ENCODE results near the gene SCCPDH. TPM values are rescaled to one million over a fixed set of nuclear protein-coding genes. Genes with fewer than 3 reads are reported as not detected.

Gene SCCPDH
- total and polyA plus RNA-seq, 4 donors = 52.1 to 84.3 (median 78.5) TPM

DNA sequence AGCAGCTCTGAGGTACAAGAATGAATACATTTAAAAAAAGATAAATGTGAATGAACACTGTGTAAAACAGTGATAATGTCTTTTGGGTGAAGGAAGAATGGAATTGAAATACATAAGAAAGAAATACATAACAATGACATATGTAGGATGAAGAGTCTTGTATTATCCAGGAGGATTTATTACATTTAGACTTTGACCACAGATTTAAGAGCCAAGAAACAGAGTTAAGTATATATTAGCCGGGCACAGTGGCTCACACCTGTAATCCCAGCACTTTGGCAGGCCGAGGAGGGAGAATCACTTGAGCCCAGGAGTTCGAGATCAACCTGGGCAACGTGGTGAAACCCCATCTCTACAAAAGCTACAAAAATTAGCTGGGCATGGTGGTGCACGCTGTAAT, 79.7 kb downstream of the SCCPDH start:
- no peak overlapping the region for H3K4me3 ChIP-seq (ENCODE audit: low read depth in 1 of 3, low read length in 3 of 3)
- TF ChIP-seq YY1 (IDR thresholded peaks at IDR 0.05) = no peak
- TF ChIP-seq EGR1 (IDR thresholded peaks at IDR 0.05; ENCODE audit: low read depth in 2 of 2) = no peak
- no peak for TF ChIP-seq RXRA (IDR thresholded peaks at IDR 0.05)
- TF ChIP-seq FOXA1 (IDR thresholded peaks at IDR 0.05) = no peak
- TF ChIP-seq, protein P1, sequence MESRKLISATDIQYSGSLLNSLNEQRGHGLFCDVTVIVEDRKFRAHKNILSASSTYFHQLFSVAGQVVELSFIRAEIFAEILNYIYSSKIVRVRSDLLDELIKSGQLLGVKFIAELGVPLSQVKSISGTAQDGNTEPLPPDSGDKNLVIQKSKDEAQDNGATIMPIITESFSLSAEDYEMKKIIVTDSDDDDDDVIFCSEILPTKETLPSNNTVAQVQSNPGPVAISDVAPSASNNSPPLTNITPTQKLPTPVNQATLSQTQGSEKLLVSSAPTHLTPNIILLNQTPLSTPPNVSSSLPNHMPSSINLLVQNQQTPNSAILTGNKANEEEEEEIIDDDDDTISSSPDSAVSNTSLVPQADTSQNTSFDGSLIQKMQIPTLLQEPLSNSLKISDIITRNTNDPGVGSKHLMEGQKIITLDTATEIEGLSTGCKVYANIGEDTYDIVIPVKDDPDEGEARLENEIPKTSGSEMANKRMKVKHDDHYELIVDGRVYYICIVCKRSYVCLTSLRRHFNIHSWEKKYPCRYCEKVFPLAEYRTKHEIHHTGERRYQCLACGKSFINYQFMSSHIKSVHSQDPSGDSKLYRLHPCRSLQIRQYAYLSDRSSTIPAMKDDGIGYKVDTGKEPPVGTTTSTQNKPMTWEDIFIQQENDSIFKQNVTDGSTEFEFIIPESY (IDR thresholded peaks at IDR 0.05) = no peak
- TF ChIP-seq TAF1 (conservative IDR thresholded peaks at IDR 0.05) = no peak
- TF ChIP-seq, protein P2, sequence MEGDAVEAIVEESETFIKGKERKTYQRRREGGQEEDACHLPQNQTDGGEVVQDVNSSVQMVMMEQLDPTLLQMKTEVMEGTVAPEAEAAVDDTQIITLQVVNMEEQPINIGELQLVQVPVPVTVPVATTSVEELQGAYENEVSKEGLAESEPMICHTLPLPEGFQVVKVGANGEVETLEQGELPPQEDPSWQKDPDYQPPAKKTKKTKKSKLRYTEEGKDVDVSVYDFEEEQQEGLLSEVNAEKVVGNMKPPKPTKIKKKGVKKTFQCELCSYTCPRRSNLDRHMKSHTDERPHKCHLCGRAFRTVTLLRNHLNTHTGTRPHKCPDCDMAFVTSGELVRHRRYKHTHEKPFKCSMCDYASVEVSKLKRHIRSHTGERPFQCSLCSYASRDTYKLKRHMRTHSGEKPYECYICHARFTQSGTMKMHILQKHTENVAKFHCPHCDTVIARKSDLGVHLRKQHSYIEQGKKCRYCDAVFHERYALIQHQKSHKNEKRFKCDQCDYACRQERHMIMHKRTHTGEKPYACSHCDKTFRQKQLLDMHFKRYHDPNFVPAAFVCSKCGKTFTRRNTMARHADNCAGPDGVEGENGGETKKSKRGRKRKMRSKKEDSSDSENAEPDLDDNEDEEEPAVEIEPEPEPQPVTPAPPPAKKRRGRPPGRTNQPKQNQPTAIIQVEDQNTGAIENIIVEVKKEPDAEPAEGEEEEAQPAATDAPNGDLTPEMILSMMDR (IDR thresholded peaks at IDR 0.05; ENCODE audit: low read depth, low read length, missing input control) = no peak
- TF ChIP-seq SP1 (IDR thresholded peaks at IDR 0.05) = no peak
- TF ChIP-seq, protein P3, sequence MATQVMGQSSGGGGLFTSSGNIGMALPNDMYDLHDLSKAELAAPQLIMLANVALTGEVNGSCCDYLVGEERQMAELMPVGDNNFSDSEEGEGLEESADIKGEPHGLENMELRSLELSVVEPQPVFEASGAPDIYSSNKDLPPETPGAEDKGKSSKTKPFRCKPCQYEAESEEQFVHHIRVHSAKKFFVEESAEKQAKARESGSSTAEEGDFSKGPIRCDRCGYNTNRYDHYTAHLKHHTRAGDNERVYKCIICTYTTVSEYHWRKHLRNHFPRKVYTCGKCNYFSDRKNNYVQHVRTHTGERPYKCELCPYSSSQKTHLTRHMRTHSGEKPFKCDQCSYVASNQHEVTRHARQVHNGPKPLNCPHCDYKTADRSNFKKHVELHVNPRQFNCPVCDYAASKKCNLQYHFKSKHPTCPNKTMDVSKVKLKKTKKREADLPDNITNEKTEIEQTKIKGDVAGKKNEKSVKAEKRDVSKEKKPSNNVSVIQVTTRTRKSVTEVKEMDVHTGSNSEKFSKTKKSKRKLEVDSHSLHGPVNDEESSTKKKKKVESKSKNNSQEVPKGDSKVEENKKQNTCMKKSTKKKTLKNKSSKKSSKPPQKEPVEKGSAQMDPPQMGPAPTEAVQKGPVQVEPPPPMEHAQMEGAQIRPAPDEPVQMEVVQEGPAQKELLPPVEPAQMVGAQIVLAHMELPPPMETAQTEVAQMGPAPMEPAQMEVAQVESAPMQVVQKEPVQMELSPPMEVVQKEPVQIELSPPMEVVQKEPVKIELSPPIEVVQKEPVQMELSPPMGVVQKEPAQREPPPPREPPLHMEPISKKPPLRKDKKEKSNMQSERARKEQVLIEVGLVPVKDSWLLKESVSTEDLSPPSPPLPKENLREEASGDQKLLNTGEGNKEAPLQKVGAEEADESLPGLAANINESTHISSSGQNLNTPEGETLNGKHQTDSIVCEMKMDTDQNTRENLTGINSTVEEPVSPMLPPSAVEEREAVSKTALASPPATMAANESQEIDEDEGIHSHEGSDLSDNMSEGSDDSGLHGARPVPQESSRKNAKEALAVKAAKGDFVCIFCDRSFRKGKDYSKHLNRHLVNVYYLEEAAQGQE (IDR thresholded peaks at IDR 0.05) = no peak
- TF ChIP-seq HNF4G (IDR thresholded peaks at IDR 0.05) = no peak
- no peak for TF ChIP-seq FOXA2 (IDR thresholded peaks at IDR 0.05)
- no peak for TF ChIP-seq GABPA (IDR thresholded peaks at IDR 0.05 in 1 of 2, conservative IDR thresholded peaks at IDR 0.05 in 1 of 2)
- TF ChIP-seq RAD21 (IDR thresholded peaks at IDR 0.05) = no peak
- TF ChIP-seq, protein P4, sequence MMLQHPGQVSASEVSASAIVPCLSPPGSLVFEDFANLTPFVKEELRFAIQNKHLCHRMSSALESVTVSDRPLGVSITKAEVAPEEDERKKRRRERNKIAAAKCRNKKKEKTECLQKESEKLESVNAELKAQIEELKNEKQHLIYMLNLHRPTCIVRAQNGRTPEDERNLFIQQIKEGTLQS (IDR thresholded peaks at IDR 0.05) = no peak
- TF ChIP-seq, protein P5, sequence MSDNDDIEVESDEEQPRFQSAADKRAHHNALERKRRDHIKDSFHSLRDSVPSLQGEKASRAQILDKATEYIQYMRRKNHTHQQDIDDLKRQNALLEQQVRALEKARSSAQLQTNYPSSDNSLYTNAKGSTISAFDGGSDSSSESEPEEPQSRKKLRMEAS (IDR thresholded peaks at IDR 0.05) = no peak
- DNase-seq (ENCODE audit: low spot score) = no peak
- H3K27me3 ChIP-seq (ENCODE audit: control insufficient read depth in 4 of 4, insufficient read depth in 4 of 4, low read length in 3 of 4) = no peaks in the 10 kb centered on the region
- 90% methylated on average over 5 of the region's 5 CpGs for WGBS
- H3K9me3 ChIP-seq (ENCODE audit: control insufficient read depth in 4 of 4, low read length in 3 of 4) = no peaks in the 10 kb centered on the region
- peaks cover 0 to 4% (median 0%) of the 10 kb centered on the region in 4 donors for H3K4me1 ChIP-seq (ENCODE audit: control insufficient read depth in 4 of 4, insufficient read depth in 4 of 4, low read length in 3 of 4)
- H3K27ac ChIP-seq (ENCODE audit: low read depth in 1 of 2, low read length in 2 of 2) = no peak overlapping the region
- no peaks in the 10 kb centered on the region for H3K36me3 ChIP-seq (ENCODE audit: control insufficient read depth in 4 of 4, insufficient read depth in 3 of 4, low read depth in 1 of 4, low read length in 3 of 4)
- H3K9ac ChIP-seq (ENCODE audit: low read depth in 1 of 2, low read length in 2 of 2) = no peak overlapping the region

DNA sequence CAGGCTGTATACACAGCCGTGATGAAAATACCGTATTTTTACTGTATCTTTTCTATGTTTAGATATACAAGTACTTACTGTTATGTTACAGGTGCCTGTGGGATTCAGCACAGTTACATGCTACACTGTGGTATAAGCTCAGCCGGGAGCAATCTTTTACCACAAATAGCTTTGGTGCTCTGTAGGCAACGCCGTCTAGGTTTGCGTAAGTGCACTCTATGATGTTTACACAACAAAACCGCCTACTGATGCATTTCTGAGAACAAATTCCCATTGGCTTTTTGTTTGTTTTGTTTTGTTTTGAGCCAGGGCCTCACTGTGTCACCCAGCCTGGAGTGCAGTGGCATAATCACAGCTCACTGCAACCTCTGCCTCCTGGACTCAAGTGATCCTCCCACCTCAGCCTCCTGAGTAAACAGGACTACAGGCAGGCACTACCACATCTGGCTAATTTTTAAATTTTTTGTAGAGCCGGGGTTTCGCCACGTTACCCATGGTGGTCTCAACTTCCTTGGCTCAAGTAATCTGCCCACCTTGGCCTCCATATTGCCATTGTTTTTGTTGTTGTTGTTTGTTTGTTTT, 81.0 kb downstream of the SCCPDH start:
- DNase-seq (ENCODE audit: low spot score) = no peak
- Histone ChIP-seq H3K4me1 (ENCODE audit: control insufficient read depth in 4 of 4, insufficient read depth in 4 of 4, low read length in 3 of 4) (peaks cover 0 to 4% (median 0%) of the 10 kb centered on the region in 4 donors), H3K9me3 (ENCODE audit: control insufficient read depth in 4 of 4, low read length in 3 of 4) (no peaks in the 10 kb centered on the region), H3K36me3 (ENCODE audit: control insufficient read depth in 4 of 4, insufficient read depth in 3 of 4, low read depth in 1 of 4, low read length in 3 of 4) (no peaks in the 10 kb centered on the region), H3K4me3 (ENCODE audit: low read depth in 1 of 3, low read length in 3 of 3) (no peak overlapping the region), H3K27me3 (ENCODE audit: control insufficient read depth in 4 of 4, insufficient read depth in 4 of 4, low read length in 3 of 4) (no peaks in the 10 kb centered on the region), H3K9ac (ENCODE audit: low read depth in 1 of 2, low read length in 2 of 2) (no peak overlapping the region), H3K27ac (ENCODE audit: low read depth in 1 of 2, low read length in 2 of 2) (no peak overlapping the region)
- 61% methylated on average over 10 of the region's 10 CpGs for WGBS
- TF ChIP-seq, protein P1 (IDR thresholded peaks at IDR 0.05) = no peak
- TF ChIP-seq, protein P3 (IDR thresholded peaks at IDR 0.05) = no peak
- TF ChIP-seq, protein P2 (IDR thresholded peaks at IDR 0.05; ENCODE audit: low read depth, low read length, missing input control) = no peak
- TF ChIP-seq TAF1 (conservative IDR thresholded peaks at IDR 0.05) = no peak

All from liver (tissue), 9 donors.